Measurements from ENCODE around the gene COG3.

Gene COG3

GRCh38 chr13:45447050-45447661 is 17.6 kb upstream of the COG3 start:
- no peak for DNase-seq

GRCh38 chr13:45448965-45449559 is 15.7 kb upstream of the COG3 start:
- no peak for DNase-seq

DNA sequence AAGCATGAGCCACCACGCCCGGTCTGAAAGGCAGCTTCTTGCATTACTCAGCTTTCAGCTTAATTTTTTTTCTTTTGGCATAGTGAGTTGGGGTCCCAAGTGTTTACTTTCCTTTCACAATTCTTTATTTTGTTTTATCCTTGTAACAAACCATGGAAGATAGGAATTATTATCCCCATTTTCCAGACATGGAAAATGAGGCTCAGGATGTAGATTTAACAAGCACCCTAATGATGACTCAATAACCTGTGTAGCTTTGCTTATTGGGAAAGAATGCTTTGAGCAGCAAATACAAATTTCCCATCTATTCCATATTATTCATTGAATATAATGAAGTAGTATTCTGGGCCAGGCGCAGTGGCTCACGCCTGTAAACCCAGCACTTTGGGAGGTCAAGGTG is 13.5 kb upstream of the COG3 start:
- DNase-seq, result no peak

DNA sequence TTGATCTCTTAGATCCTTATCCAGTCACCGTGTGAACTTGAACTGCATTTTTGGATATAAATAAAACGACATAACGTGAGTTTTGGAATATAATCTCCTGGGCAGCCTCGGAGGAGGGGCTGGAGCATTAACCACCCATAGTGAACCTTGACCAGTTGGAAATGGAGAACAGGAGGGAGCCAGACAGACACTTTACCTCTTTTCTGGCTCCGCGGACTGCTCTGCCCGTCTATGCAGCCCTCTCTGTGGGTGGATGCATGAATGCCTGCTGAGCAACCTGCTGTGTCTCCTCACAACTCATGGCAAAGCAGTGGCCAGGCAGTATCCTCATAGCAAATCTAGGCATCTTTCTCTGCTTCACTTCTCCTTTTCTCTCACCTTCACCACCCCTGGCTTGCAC is 10.5 kb upstream of the COG3 start:
- DNase-seq, result no peak

GRCh38 chr13:45456196-45456972 is 8.4 kb upstream of the COG3 start:
- DNase-seq, result no peak

DNA sequence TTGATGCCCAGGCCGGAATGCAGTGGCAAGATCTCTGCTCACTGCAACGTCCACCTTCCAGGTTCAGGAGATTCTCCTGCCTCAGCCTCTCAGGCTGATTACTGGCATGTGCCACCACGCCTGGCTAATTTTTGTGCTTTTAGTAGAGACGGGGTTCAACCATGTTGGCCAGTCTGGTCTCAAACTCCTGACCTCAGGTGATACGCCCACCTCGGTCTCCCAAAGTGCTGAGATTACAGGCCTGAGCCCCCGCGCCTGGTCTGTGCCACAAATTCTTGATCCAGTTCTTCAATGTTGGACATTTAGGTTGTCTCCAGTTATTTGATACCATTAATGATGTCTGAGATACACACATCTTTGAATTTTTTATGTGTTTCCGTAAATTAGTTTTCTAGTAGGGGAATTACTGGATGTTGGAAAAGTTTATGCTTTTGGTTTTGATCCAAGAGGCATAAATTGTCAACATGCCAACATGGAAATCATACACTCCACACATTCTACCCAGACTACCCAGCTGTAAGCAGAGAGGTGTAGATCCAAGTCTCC is 525 bp upstream of the COG3 start:
- no peak for DNase-seq

- no peak for DNase-seq
Observed at GRCh38 chr13:45466359-45466758, 1.6 kb downstream of the COG3 start.

- no peak for DNase-seq
Observed at GRCh38 chr13:45468635-45469034, 3.9 kb downstream of the COG3 start.

DNA sequence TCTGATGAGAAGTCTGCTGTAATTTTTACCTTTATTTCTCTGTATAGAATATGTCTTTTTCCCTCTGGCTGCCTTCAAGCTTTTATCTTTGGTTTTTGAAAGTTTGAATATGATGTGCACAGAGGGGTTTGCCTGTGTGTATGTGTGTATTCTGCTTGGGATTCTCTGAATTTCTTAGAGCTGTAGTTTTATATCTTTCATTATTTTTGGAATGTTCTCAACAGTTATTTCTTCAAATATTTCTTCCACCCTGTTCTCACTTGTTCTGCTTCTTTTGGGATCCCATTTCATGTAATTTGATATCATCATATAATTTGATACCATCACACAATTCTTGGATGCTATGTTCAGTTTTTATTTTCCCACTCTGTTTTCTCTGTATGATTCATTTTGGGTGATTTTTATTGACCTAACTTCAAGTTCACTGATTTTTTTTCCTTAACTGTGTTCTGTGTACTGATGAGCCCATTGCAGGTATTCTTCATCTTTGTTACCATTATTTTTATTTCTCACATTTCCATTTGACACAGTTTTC is 7.5 kb downstream of the COG3 start:
- no peak for DNase-seq

DNA sequence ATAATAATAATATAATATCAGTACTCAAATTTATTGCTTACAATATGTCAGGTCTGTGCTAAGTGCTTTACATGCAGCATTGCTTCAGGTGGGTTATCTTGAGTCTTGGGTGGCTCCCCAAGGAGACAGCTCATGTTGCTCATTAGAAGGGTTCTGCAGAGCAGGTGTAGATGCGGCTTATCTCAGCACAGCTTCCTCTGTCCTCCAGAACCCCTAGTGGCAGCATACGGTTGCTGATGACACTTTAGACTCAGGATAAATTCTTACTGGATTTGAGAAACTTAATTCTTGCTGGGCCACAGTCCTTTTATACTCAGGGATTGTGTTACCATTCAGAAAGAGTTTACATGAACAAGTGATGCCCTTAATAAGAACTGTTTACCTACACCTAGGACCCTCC is 8.9 kb downstream of the COG3 start:
- DNase-seq, result no peak

GRCh38 chr13:45474584-45475454 is 10.1 kb downstream of the COG3 start:
- no peak for DNase-seq

- DNase-seq, result no peak
Observed at GRCh38 chr13:45479661-45480060, 14.9 kb downstream of the COG3 start.

DNA sequence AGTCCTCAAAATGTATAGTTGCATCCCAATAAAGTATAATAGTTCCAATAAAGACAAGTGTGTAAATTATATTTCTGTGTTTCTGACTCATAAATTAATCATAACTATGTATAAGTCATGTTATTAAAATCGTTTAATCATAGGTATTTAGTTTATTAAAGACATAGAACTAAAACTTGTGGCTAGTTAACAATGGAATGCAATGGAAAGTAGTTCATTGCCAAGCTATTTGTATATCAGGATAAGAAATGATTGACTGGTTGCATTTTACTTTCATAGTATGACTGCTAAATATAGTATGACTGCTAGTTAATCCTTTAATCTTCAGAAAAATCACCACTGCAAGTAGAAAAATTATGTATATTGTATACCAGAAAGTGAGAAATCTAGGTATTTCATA is 16.9 kb downstream of the COG3 start:
- DNase-seq, result no peak

DNA sequence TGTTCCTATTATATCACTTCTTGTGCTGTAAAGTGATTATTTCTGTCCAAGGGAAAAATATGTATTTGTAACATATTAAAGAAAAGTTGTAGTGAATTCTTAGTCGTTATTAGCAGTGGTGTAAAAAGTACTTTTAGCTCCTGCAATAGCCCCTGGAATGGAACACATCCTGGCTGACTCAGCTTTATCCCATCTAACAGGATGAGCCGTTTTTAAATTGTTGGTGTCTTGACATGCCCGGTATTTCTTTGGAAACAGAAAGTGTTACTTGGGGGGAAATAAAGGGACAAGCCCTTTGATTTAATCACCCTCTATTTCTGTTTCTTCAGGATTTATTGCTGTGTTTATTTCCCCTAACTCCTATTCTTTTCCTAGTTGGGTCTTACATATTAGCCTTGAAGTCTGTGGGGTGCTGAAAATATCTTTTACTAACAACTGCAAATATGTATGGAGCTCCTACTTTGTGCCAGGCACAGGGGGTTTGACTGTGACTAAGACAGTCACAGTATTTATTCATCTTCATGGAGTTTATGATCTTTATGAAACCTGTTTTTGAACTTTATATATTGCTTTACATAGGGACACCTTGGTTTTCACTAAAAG is 17.9 kb downstream of the COG3 start:
- DNase-seq, result no peak

DNA sequence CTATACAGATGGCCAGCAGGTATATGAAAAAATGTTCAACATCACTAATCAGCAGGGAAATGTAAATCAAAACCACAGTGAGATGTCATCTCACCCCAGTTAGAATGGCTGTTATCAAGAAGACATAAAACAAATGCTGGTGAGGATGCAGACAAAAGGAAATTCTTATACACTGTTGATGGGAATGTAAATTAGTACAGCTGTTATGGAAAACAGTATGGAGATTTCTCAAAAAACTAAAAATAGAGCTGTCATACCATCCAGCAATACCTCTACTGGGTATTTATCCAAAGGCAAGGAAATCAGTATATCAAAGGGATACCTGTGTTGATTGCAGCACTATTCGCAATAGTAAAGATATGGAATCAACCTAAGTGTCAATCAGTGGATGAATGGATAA is 22.9 kb downstream of the COG3 start:
- DNase-seq, result no peak

DNA sequence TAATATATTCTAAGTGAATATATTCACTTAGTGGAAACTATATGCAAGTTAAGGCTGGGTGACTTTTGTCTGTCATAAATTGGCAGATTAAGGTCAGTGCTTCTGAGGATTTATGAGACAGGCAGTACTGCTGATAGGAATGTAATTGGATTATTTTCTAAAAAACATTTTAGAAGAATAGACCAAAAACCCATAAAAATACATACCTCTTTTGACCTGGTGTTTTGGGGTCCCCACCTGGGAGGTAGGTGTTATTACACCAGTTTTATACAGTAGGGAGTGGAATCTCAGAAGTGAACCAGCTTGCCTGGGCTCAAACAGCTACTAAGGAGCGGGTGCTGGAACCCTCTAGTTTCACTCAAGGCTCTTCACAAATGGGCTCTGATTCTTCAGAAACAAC is 25.3 kb downstream of the COG3 start:
- DNase-seq, result no peak

GRCh38 chr13:45492538-45492937 is 27.8 kb downstream of the COG3 start:
- DNase-seq, result no peak

DNA sequence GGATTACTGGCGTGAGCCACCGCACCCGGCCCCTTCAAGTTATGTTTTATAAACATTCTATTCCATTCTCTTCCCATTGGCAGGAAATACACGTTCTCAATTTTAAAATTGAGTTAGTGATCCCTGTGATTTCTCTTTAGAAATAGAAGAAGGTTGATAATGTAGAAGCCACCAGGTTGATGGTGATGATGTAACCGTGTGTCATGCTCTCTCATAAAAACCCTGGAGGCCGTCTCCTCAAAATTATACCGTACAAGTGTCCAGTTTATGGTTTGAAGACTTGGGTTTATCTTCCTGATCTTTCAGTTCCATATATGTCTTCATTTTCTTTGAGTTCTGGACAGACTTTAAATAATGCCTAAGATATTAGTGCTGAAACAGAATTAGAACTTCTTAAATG is 32.2 kb downstream of the COG3 start:
- no peak for DNase-seq

DNA sequence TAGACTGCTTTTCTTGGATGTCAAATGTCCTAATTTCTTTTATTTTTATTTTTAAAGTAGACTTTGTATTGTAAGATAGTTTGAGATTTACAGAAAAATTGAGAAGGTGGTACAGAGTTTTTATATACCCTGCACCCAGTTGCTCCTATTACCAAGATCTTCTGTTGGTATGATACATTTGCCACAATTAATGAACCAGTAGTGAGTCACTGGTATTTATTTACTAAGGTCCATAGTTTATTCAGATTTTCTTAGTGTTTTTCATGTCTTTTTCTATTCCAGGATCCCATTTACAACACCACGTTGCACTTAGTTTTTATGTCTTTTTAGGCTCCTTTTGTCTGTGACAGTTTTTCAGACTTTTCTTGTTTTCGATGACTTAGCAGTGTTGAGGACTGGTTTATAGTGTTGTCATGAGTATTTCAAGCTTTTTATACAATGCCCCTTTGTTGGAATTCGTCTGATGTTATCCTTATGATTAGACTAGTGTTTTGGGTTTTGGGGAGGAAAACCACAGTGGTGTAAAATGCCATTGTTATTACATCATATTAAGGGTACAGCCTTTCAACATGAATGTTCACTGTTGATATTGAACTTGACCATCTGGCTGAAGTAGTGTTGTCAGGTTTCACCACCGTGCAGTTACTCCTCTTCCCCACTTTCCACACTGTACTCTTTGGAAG is 35.9 kb downstream of the COG3 start:
- DNase-seq, result no peak

- no peak for DNase-seq
Observed at GRCh38 chr13:45501175-45501526, 36.4 kb downstream of the COG3 start.

- DNase-seq, result no peak
Observed at GRCh38 chr13:45503658-45504057, 38.9 kb downstream of the COG3 start.

DNA sequence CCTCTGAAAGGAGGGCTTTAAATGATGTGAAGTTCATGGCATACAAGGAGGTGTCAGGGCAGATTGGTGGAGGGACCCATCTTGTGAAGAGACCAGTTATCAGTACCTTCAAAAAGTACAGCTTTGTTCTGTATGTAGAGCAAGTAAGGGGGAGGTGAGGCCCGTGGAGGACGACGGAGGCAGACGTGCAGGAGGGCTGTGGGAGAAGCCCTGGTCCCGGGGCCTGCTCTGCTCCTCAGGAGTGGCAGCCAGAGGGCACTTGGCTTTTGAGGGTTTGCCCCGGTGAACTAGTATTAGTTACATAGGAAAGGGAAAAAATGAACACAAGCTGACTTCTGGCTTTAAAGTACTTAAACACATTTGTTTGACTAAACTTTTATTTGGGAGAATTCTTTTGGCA is 42.1 kb downstream of the COG3 start:
- DNase-seq, result no peak
